Natural killer cell (primary cell): ENCODE data around the gene HYAL2. TPM values are rescaled to one million over a fixed set of nuclear protein-coding genes. Genes with fewer than 3 reads are reported as not detected.

Experiments used
- ATAC-seq, 3 donors: fragments of 150-1000 bp in 2 of 3; fragments of 200-7000 bp in 1 of 3; cut with Tn5 transposase; 1 replicate in 1 of 3; 2 replicates in 2 of 3; pipeline ENCODE4 v1.10.0; 2021; ENCODE audit warnings: mild to moderate bottlenecking in 2 of 3, moderate library complexity in 2 of 3
- DNase-seq, 2 donors: peaks; one replicate each; pipeline versions ENCODE4 v3.0.0 to v3.0.0-alpha.2; 2013 to 2021; ENCODE audit warnings: mixed read lengths in 1 of 2
- H3K27ac ChIP-seq: one replicate; pipeline ENCODE4 v1.5.1; 2013; ENCODE audit warnings: mild to moderate bottlenecking, low read length
- H3K27me3 ChIP-seq: one replicate; pipeline ENCODE4 v1.6.1; 2013; ENCODE audit warnings: low read length; ENCODE audit not compliant: control insufficient read depth, insufficient read depth
- H3K36me3 ChIP-seq: one replicate; pipeline ENCODE4 v1.6.1; 2013; ENCODE audit warnings: low read length; ENCODE audit not compliant: control insufficient read depth, insufficient read depth
- H3K4me1 ChIP-seq: one replicate; pipeline ENCODE4 v1.6.1; 2013; ENCODE audit warnings: low read length; ENCODE audit not compliant: control insufficient read depth, insufficient read depth
- H3K4me3 ChIP-seq: one replicate; pipeline ENCODE4 v1.5.1; 2013; ENCODE audit warnings: low read length
- H3K9me3 ChIP-seq: one replicate; pipeline ENCODE4 v1.6.1; 2013; ENCODE audit warnings: low read length; ENCODE audit not compliant: control insufficient read depth, insufficient read depth
- H3K27ac Mint-ChIP-seq, 2 donors: one replicate each; pipeline ENCODE4 v1.8.0; 2022; ENCODE audit warnings: mild to moderate bottlenecking in 2 of 2, mixed read lengths in 2 of 2, moderate library complexity in 1 of 2
- H3K27me3 Mint-ChIP-seq, 2 donors: one replicate each; pipeline ENCODE4 v1.8.0; 2022; ENCODE audit warnings: low read depth in 2 of 2, mixed read lengths in 2 of 2
- H3K36me3 Mint-ChIP-seq: one replicate; pipeline ENCODE4 v1.8.0; 2022; ENCODE audit warnings: mixed read lengths
- H3K4me1 Mint-ChIP-seq, 2 donors: one replicate each; pipeline ENCODE4 v1.8.0; 2022; ENCODE audit warnings: mixed read lengths in 2 of 2
- H3K4me3 Mint-ChIP-seq: one replicate; pipeline ENCODE4 v1.8.0; 2022; ENCODE audit warnings: mild to moderate bottlenecking, moderate library complexity, mixed read lengths
- H3K9me3 Mint-ChIP-seq, 2 donors: one replicate each; pipeline ENCODE4 v1.8.0; 2022; ENCODE audit warnings: mixed read lengths in 2 of 2
- WGBS: methylation state at CpG from one replicate; pipeline ENCODE4 v1.1.7; 2013; ENCODE audit warnings: missing lambda C conversion rate; ENCODE audit not compliant: insufficient coverage; 5-methylcytosine and 5-hydroxymethylcytosine counted together
- intact Hi-C: fragments of 100-400 bp; cut with micrococcal nuclease; formaldehyde crosslinking; loops from one replicate; pipeline ENCODE4 v1.14.2; 2022
- total RNA-seq, 4 donors: library from RNA; stranded (reverse); fragments of 120-200 nt in 1 of 4; gene quantifications; one replicate each; pipeline versions ENCODE4 v1.2.3 to v1.2.4, GENCODE V29; 2013 to 2022
- TF ChIP-seq, protein P1 (sequence below): fragments of 200-600 bp; IDR thresholded peaks from one replicate; pipeline ENCODE4 v1.8.0; 2022; ENCODE audit warnings: antibody characterized with exemption

The HYAL2 gene
- total RNA-seq, 3 donors from 2014 or later (not counting 1 experiment from before 2014, with no cell fraction given) = 1.2 to 3.7 (median 3.1) TPM

DNA sequence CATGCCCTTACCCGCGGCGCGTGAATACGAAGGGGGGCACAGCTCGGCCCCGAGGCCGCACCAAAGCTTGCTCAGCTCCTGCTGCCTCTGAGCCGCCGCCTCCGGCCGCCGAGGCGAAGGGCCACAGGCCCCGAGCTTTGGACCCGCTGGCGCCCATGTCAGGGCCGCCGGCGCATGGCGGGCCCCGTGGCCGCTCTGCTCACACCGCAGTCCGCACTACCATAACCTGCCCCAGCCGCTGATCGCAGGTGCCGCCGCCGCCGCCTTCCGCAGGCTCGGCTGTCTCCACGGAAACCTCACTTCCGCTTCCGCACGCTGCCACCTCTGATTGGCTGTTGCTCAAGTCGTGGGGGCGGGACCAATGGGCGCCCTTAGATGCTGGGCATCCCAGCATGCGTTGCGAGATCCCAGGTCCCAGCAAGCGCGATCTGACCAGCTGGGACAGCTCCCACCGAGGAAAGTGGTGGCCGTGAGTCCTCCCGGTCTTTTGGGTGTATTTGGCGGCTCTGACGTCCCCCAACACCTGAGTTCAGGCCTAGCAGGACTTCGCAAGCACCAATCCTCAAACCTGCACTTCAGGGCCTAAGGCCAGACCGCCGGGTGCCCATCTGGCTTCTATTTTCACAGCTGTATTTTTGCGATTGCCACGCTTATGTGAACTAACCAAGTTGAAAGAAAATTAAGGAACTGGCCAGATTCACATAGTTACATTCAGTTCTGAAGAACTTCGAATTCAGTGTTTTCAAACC is 5.6 kb upstream of the HYAL2 start, which contains the start of gene TUSC2:
Gene TUSC2, minus strand, starts transcription at position 281 of the 749 bp plus-strand sequence. Its CDS starts 124 bp downstream, at position 157.
- H3K27me3 Mint-ChIP-seq = no peaks in the 10 kb centered on the region
- DNase-seq (peak; percentile 94 to 98), ATAC-seq (peak; percentile 96 to 97 (median 97))
- Histone ChIP-seq H3K36me3 (peaks cover 40% of the 10 kb centered on the region), H3K9me3 (no peaks in the 10 kb centered on the region), H3K4me1 (peaks cover 39% of the 10 kb centered on the region), H3K4me3 (peak within 1 kb of the TSS; percentile 69), H3K27ac (peak within 1 kb of the TSS; percentile 71), H3K27me3 (no peaks in the 10 kb centered on the region)
- WGBS = 3% methylated on average over 55 of the region's 55 CpGs
- peak within 1 kb of the TSS; percentile 85 to 87 for H3K27ac Mint-ChIP-seq
- H3K4me1 Mint-ChIP-seq = peaks cover 10 to 45% of the 10 kb centered on the region in 2 donors
- no peaks in the 10 kb centered on the region for H3K9me3 Mint-ChIP-seq
- H3K36me3 Mint-ChIP-seq = no peaks in the 10 kb centered on the region
- H3K4me3 Mint-ChIP-seq = peak within 1 kb of the TSS; percentile 85
- intact Hi-C loops = no loop called here
- TF ChIP-seq, protein P1, sequence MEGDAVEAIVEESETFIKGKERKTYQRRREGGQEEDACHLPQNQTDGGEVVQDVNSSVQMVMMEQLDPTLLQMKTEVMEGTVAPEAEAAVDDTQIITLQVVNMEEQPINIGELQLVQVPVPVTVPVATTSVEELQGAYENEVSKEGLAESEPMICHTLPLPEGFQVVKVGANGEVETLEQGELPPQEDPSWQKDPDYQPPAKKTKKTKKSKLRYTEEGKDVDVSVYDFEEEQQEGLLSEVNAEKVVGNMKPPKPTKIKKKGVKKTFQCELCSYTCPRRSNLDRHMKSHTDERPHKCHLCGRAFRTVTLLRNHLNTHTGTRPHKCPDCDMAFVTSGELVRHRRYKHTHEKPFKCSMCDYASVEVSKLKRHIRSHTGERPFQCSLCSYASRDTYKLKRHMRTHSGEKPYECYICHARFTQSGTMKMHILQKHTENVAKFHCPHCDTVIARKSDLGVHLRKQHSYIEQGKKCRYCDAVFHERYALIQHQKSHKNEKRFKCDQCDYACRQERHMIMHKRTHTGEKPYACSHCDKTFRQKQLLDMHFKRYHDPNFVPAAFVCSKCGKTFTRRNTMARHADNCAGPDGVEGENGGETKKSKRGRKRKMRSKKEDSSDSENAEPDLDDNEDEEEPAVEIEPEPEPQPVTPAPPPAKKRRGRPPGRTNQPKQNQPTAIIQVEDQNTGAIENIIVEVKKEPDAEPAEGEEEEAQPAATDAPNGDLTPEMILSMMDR = no peak

DNA sequence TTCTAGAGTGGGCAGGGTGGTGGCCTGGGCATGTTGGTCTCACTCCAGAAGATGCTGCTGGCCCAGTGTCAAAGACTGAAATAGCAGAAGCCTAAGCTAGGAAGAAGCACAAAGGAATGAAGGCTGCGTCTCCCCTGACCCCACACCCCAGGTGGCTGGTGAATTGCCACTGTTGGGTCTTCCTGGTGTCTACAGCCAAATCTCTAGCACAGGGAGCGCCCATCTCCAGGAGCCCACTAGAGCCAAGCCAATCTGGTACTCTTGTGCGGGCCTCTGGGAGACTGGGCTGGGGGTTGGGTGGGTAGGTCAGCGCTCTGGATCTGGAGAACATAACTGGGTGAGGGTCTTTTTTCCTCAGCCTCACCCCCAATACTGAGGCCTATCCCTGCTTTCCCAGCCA is 4.6 kb upstream of the HYAL2 start:
- Mint-ChIP-seq H3K4me3 (peak overlapping the region; percentile 85), H3K27ac (peak overlapping the region; percentile 85 to 87), H3K9me3 (no peaks in the 10 kb centered on the region), H3K27me3 (no peaks in the 10 kb centered on the region), H3K4me1 (peaks cover 10 to 38% of the 10 kb centered on the region in 2 donors), H3K36me3 (no peaks in the 10 kb centered on the region)
- H3K36me3 ChIP-seq = peaks cover 37% of the 10 kb centered on the region
- H3K27me3 ChIP-seq = no peaks in the 10 kb centered on the region
- TF ChIP-seq, protein P1 = no peak
- H3K9me3 ChIP-seq = no peaks in the 10 kb centered on the region
- ATAC-seq (no peak), DNase-seq (no peak)
- intact Hi-C loops = no loop called here
- peaks cover 38% of the 10 kb centered on the region for H3K4me1 ChIP-seq
- no peak overlapping the region for H3K27ac ChIP-seq
- no peak overlapping the region for H3K4me3 ChIP-seq
- WGBS = 98% methylated on average over 3 of the region's 4 CpGs

DNA sequence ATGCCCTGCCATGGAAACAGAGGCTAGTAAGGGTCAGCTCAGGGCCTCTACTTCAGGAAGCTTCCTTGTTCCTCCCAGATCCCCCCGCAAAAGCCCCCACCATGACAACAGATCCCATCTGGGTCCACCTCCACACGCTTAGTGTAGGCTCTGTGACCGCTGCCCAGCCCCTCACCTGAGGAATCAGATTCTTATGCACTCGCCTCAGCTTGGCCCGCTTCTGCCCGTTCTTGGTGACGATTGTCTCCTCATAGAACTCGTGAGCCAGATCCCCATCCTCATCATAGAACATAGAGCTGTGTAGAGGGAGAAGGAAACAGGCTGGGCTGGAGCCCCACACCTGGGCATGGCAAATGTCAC is 3.6 kb upstream of the HYAL2 start:
- WGBS = 86% methylated on average over 8 of the region's 8 CpGs
- Histone ChIP-seq H3K27me3 (no peaks in the 10 kb centered on the region), H3K4me3 (no peak overlapping the region), H3K9me3 (no peaks in the 10 kb centered on the region), H3K4me1 (peaks cover 38% of the 10 kb centered on the region), H3K36me3 (peaks cover 28% of the 10 kb centered on the region), H3K27ac (no peak overlapping the region)
- peak overlapping the region; percentile 17 for H3K4me3 Mint-ChIP-seq
- no peak for DNase-seq
- H3K27ac Mint-ChIP-seq = no peak overlapping the region
- H3K9me3 Mint-ChIP-seq = no peaks in the 10 kb centered on the region
- H3K36me3 Mint-ChIP-seq = no peaks in the 10 kb centered on the region
- no peak for ATAC-seq
- no peaks in the 10 kb centered on the region for H3K27me3 Mint-ChIP-seq
- H3K4me1 Mint-ChIP-seq = peaks cover 10 to 36% of the 10 kb centered on the region in 2 donors
- TF ChIP-seq, protein P1 = no peak
- intact Hi-C loops = no loop called here
